Glomerular visceral epithelial cell (primary cell): ENCODE results near the gene EXD1.
"Not testable (repeated sequence)": the region's sequence is repeated elsewhere in the genome, so short reads cannot be mapped to it uniquely, and the experiment has no call there.

Experiments
- DNase-seq: peaks from one replicate; pipeline ENCODE4 v3.0.0-alpha.2; 2016; ENCODE audit errors: extremely low spot score

EXD1 gene, protein sequence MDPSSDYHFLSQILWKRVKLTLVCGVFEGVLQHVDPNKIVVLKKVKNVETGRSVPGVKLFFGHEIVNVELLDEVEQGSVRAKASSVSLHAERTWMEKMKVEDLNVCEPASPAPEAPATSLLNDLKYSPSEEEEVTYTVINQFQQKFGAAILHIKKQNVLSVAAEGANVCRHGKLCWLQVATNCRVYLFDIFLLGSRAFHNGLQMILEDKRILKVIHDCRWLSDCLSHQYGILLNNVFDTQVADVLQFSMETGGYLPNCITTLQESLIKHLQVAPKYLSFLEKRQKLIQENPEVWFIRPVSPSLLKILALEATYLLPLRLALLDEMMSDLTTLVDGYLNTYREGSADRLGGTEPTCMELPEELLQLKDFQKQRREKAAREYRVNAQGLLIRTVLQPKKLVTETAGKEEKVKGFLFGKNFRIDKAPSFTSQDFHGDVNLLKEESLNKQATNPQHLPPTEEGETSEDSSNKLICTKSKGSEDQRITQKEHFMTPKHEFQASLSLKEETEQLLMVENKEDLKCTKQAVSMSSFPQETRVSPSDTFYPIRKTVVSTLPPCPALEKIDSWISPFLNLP

GRCh38 chr15:41230650-41231421, at the start of gene EXD1, which contains the start of gene CHP1:
EXD1 (minus strand) TSS chr15:41230757; CDS start chr15:41226575, 4,182 bp downstream.
CHP1 (plus strand) TSS chr15:41231268; CDS start chr15:41231383, 115 bp downstream.
- peak; percentile 98 for DNase-seq

GRCh38 chr15:41279535-41280283, 49.2 kb upstream of the EXD1 start:
- DNase-seq, result no peak

- DNase-seq, result no peak
These were observed 47.8 kb upstream of the EXD1 start for GRCh38 chr15:41278319-41278718.

DNA sequence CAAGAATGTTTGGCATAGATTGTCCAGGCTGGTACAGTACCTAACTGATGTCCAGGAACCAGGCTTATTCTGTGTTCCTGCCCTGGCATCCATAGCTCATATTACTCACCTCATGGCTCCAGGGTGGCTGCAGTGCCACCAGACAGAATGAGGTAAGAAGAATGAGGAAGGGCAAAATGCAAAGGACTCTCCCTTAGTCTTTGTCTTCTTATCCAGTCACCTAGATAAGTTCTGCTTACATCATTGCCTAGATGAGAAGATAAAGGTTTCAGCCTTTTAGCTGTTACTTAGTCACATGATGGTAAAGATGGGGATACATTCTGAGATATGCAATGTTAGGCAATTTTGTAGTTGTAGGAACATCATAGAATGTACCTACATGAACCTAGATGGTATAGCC, 46.3 kb upstream of the EXD1 start:
- no peak for DNase-seq

GRCh38 chr15:41269887-41270286, 39.3 kb upstream of the EXD1 start:
- DNase-seq, result no peak

DNA sequence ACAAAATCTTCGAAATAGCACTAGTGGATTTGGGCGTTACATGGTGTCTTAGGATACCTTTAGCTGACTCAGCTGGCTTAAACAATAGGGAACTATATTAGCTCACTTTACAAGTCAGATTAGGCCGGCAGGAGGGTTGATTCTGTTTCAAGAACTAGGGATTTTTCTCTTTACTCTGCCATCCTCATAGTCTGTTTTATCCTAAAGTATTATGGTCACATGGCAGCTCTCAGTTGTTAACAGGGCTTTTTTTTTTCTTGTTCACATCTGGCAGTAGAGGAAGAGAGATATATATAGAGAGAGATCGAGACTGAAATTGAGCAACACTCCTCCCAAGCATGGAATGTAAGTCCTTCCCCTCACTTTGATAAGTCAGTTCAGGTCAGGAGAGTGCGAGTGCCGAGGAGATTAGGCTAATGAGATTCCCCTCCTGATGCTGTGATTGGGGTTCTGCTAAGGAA, 33.4 kb upstream of the EXD1 start:
- DNase-seq, result no peak

GRCh38 chr15:41262571-41262970, 32.0 kb upstream of the EXD1 start:
- no peak for DNase-seq

GRCh38 chr15:41260924-41261323, 30.4 kb upstream of the EXD1 start:
- DNase-seq, result not testable (repeated sequence)

DNA sequence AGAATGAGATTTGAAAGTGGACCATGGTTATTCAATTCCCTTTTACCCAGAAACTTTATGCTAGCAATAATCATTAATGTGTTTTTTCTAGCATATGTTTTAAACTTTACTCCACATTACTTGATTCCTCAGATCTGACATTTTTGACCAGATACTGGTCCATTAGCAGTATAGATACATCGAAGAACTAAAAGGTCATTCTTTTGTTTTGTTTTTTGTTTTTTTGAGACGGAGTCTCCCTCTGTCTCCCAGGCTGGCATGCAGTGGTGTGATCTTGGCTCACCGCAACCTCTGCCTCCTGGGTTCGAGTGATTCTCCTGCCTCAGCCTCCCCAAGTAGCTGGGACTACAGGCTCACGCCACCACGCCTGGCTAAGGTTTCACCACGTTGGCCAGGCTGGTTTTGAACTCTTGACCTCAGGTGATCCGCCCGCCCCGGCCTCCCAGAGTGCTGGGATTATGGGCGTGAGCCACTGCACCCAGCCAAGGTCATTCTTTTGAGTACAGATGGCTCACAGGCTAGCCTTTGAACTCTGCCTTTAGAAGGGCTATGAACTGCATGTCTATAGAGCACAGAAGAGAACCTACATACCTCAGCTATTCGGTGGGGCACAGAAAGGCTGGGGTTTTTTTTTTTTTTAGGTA, 29.1 kb upstream of the EXD1 start:
- DNase-seq, result no peak

- DNase-seq, result no peak
These were observed 28.4 kb upstream of the EXD1 start for GRCh38 chr15:41258750-41259471.

- DNase-seq, result peak; percentile 8
These were observed 26.1 kb upstream of the EXD1 start for GRCh38 chr15:41256577-41257038.

DNA sequence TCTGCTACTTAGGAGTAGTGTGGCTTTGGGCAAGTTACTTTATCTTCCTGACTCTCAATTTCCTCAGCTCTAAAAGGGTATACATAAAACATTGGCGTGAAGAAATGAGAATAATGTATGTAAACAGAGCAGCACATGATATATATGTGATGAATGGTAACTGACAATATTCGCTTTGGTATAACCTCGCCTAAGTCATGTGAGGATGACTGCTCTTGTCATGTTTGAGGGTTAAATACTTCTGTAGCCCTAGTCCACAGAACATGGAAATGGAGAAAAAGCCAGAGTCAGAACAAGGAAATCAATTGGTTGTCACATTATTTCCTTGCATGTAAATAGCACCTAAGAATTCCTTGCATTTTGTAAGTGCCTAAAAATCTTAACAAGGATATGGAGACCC, 25.5 kb upstream of the EXD1 start:
- DNase-seq, result no peak

- DNase-seq, result no peak
These were observed 24.0 kb upstream of the EXD1 start for GRCh38 chr15:41254560-41254959.

GRCh38 chr15:41251411-41251810, 20.9 kb upstream of the EXD1 start:
- no peak for DNase-seq

DNA sequence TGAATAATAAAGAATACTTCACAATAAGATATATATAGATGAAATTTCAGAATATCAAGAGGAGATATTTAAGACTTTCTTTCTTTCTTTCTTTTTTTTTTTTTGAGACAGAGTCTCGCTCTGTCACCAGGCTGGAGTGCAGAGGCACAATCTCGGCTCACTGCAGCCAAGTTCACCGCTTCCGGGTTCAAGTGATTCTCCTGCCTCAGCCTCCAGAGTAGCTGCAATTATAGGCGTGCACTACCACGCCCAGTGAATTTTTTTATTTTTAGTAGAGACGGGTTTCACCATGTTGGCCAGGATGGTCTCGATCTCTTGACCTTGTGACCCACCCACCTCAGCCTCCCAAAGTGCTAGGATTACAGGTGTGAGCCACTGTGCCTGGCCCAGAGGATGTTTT, 20.2 kb upstream of the EXD1 start:
- not testable (repeated sequence) for DNase-seq

- DNase-seq, result no peak
These were observed 10.8 kb upstream of the EXD1 start for GRCh38 chr15:41241221-41241964.

DNA sequence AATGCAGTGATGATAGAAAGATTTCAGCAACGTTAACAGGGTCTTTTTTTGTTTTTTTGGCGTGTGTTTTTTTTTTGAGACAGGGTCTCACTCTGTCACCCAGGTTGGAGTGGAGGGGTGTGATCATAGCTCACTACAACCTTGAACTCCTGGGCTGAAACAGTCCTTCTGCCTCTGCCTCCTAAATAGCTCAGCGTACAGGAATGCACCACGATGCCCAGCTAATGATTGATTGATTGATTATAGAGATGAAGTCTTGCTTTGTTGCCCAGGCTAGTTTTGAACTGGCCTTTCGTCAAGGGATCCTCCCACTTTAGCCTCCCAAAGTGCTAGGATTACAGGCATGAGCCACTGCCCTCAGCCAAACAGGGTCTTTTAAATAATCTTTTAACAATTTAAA, 7.5 kb upstream of the EXD1 start:
- DNase-seq, result no peak

- DNase-seq, result no peak
These were observed 5.4 kb upstream of the EXD1 start for GRCh38 chr15:41235929-41236328.

- DNase-seq, result not testable (repeated sequence)
These were observed 4.7 kb upstream of the EXD1 start for GRCh38 chr15:41235228-41235627.

DNA sequence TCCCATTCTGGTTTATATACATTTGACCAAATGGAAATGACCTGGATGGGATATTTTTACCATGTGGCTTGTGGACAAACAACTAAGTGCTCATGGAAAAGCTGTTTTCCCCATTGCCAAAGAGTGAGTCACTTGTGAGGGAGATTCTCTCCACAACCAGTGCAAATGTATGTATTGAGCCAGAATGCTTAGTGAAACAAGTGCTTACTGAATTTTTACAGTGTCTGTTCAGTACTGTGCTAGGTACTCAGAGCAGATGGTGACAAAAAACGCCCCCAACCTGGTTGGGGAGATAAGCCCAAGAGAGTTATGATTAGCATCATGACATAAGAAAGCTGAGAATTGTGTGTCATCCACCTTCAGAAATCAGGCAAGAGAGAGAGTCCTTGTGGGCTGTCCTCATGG, 2.8 kb upstream of the EXD1 start:
- peak; percentile 16 for DNase-seq
